Inflammatory macrophage (primary cell): Measurements from ENCODE around the gene TKFC.

Source experiments
- DNase-seq, 2 donors: peaks; one replicate each; pipeline ENCODE4 v3.0.0-alpha.2; 2020 to 2022

TKFC gene

DNA sequence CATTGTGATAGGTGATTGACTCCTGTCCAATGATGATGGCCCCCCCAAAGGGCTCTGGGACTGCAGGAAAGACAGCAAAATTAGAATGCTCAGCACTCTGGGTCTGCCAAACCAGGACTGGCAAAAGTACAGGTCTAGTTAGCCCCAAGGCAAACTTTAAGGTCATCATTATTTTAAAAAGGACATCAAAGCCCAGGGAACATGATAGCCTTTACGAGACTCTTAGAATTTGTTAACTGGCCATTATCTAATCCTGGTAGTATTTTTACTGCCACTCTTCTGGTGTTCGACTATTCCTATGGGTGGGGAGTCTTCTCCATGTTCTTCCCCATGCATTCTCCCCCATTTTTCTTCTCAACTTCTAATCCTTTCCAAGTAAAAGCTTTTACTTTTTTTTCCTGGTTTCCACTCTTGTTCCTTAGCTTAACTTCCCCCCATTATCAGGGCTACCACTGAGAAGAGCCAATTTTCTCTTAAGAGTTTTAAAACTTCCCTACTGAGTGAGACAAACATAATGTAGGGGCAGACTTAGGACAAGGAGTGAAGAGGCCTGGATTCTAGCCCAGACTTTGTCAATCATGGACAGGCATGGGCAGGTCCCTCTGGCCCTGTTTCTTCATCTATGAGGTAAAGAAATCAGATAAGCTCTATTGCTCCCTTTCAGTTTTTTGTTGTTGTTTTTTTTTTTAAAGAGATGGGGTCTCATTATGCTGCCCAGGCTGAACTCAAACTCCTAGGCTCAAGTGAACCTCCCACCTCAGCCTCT lies 7.2 kb upstream of the TKFC start:
- no peak for DNase-seq

DNA sequence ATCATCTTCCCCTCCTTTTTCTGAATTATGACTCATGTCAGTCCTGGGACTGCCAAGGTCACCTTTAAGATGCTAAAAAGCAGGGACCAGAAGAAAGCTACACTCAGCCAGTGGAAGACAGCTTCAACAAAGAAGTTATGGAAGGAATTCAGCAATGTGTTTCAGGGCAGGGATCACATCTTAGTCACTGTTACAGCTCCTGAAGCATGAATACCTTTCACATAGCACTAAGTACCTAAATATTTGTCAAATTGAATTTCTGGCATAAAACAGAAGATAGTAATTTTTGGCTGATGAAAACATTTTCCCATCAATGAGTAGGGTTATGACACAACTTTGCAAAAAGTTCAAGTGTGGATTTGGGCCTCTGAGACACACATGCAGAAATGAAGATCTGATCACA lies 5.4 kb upstream of the TKFC start:
- DNase-seq, result no peak

DNA sequence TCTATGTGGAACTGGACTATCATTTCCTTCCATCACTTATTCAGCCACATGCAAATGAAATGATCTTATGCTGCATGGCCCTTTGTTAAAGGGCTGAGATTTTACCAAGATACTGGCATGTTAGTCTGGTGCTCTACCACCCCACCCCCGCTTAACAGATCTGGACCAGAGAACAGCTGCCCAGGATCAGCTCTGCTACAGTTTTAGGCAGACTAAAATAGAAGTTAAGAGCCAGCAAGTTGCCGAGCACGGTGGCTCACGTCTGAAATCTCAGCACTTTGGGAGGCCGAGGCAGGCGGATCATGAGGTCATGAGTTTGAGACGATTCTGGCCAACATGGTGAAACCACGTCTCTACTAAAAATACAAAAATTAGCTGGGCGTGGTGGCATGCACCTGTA lies 4.7 kb upstream of the TKFC start:
- DNase-seq, result no peak

DNA sequence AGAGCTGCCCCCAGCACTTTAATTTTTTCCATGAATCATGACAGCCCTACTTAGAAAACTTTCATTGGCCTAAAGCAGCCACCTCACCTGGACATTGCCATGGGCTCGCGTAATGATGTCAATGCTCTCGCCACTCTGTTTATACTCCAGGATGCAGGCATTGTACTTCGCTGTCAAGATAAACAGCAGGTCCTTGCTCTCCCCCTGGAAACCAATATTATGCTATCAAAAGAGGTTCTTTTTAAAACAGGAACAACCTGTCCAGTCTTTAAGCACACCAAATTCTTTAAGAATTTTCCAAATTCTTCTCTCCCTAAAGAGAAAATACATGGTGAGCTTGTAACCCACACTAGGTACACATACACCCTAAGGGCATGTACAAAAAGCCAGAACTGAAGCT lies 3.2 kb upstream of the TKFC start:
- no peak for DNase-seq

DNA sequence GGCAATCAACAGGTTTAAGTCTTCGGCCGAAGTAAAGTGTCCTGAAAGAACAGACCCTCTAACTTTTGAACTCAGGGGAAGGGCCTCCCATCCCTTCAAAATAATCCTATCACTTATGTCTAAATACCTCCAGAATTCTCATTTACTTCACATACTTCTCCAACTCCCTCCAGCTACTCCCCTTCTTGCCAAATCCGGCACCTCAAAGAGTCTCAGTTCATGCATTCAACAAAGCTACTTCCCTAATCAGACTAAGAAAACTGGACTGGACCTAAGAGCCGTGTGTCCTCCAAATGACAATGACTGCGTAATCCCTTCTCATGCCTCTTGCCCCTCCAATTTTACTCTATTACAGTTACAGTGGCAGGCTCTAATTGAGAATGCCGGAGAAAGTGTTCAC lies 1.4 kb upstream of the TKFC start:
- peak; percentile 65 to 68 for DNase-seq

DNA sequence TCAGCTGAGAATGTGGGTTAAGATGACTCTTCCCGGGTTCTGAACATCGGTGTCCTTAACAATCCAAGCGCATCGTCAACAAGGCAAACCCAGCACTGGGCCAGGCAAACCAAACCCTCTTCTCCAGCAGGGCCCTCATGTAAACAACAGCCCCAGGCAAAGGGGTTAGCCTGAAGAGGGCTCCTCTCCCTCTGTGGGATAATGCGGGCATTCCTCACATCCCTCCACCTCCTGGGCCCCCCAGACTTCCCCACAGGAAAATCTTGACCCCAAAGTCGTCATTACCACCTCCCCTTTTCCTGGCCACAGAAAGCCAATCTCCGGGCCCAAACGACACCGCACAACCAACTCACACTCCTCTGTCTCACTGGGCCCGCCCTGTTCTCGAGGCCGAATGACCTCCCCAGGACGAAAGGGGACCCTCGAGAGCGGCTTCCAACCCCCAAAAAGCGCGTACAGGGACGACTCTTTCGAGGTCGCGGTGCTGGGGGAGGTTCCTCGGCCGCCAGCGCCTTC lies 689 bp upstream of the TKFC start:
- peak; percentile 2 to 12 for DNase-seq

DNA sequence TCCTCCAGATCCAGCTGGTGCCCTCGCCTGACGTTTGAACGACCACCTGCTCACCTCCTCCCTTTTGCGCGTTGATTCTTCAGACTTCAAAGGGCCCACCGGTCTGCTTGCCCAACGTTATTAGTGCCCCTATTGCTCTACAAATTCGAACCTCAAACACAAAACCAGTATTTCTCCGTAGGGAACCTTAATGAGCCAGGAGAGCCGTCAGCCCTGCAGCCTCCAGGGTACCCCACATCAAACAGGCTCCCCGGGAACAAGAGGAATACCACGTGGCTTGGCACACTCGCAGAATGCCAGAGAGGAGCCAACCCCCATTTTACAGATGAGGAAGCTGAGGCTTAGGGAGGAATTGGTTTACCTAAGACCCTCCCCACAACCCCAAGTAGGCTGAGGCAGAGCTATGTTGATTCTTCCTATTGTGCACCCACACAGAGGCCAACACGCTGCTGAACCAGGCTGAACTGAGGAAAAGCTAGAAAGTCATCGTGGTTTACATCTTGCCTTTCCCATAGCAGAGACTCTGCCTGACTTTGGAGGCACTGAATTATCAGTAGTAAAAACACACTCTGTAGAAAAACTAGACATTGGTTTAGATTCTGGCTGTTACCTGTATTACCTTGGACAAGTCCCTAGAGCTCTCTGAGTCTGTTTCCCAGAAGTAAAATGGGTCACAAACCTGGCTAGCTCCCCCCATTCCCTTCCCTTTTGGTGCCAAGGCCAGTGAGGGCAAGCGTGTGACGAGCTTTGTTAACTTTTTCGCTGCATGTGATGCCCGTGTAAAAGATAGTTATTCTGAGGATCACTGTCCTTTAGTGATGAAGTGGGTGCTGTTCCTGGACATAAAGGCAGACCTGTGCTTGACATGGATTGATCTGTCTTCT lies 764 bp downstream of the TKFC start:
- peak in 1 of 2 donors; percentile 23 for DNase-seq

DNA sequence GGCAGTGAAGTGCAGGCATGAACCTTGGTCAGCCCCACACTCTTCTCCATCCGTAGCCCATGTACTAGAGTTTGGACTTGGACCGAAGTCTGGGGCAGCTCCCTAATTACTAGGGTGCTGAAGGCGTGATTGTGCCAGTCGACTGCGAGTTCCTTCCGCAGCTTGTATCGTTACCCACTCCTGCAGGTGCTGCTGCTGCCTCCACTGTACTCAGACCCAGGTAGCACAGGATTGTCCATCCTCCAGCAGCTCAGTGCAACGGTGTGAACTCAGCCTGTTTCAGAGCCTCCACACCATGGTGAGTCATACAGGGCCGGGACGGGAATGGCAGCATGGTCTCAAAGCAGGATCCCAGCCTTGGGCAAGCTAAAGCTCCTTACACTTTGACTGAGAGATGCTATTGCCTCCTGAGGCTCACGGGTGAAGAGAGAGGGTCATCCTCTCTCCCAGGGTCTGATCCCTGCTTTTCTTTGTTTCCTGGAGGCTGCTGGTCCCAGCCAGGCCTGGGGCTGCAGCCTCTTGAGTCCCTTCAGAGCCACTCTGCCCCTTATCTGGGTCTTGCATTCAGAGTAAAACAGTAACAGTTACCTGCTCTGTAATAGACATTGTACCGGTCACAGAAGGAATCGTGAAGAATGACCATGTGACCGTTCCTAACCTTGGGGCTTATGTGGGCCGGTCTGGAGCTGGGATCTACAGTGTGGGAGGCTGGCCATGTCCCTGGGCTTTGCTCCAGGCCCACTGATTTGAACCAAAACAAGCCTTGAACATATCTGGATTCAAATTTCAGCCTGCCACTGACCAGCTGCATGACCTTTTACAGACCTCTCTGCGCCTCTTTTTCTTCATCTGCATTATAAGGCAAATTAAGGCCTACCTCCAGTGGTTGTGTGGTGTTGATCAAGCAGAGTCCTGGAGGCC lies 1.7 kb downstream of the TKFC start:
- no peak for DNase-seq

DNA sequence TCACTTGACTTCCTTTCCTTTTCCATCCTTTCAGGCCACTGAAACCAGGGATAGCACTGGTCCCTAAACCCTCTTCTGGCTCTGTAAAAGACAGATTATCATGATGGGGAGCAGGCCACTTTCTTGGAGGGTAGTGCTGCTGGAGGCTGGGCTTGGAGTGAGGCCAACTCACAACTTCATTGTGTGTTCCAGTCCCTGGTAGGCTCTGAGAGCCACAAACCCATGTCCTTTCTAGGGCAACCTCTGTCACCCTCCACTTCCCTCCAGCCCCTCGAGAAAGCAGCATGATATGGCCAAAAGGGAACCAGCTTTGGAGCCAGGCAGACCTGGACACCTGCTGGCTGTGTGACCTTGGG lies 2.3 kb downstream of the TKFC start:
- DNase-seq, result no peak

DNA sequence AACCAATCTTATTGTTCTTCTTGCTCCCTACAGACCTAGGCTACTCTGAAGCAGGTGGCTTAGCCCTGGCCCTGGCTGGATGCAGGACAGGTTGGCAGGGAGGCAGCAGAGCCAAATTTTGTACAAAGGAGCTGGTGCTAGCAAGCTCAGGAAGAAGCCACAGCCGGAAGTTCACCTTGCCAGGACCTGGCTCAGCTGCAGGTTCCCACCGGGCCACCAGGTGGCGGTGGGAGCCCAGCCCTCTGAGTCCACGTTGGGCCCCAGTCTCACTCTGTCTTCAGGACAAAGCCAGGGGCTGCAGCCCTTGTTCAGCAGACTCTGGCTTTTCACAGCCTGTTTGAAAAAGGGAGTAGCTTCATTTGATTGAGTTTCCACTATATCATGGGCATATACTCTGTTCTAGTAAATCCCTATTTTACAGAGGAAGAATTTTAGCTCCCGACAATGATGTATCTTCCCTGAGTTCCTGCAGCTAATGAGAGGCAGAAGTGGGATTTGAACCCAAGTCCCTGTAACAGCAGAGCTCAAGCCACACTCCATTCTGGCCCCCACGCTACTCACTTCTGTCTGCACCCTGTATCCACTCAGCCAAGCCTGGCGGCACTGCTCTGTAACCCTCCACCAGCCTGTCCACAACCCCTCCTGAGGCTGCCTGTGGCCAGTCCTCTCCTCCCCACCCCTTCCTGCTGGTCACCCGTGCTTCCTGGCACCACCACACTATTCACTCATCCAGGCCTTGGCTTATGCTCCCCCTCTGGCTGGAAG lies 3.3 kb downstream of the TKFC start:
- peak; percentile 64 to 65 for DNase-seq

DNA sequence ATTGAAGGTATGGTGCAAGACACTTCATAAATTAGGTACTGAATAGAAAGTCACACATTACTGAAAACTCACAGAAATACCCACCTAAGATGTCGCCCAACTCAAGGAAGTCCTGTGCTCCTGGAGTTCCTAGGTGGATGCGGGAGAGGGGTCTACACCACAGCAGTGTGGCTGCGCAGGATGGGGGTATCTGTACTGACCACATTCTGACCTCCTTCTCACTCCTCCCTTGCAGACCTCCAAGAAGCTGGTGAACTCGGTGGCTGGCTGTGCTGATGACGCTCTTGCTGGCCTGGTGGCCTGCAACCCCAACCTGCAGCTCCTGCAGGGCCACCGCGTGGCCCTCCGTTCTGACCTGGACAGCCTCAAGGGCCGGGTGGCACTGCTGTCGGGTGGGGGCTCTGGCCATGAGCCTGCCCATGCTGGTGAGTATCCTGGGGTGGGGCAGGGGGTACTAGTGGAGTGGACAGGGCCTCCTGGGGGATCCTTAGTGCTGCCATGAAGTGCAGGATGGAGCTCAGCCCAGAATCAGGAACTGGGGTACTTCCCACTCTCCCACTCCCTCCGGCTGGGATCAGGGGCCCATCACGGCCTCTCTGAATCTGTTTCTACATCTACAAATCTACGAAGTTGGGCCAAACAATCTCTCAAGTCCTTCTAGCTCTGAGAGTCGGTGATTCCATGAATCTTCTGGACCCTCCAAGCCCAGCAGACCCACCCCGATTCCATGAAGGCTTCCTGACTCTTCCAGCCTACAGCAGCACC lies 4.9 kb downstream of the TKFC start:
- DNase-seq, result peak; percentile 18 to 68

DNA sequence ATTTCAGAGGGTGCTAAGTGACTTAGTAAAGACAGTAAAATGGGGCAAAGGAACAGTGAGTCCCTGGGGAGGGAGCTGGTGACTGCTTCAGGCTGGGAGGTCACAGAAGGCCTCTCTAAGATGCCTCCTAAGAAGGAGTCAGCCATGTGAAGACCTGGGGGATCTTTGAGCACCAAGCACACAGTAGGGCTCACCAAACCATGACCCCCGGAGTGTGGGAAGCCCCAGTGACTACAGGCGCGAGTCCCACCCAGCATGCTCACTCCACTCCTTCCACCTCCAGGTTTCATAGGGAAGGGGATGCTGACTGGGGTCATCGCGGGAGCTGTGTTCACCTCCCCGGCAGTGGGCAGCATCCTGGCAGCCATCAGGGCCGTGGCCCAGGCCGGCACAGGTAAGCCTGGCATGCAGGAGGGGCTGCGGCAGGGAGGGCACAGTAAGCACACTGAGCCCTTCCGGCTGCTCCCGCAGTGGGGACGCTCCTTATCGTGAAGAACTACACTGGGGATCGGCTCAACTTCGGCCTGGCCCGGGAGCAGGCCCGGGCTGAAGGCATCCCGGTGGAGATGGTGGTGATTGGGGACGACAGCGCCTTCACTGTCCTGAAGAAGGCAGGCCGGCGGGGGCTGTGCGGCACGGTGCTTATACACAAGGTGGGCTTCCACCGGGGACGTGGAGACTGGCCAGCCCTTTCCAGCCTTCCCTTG lies 5.9 kb downstream of the TKFC start:
- no peak for DNase-seq

DNA sequence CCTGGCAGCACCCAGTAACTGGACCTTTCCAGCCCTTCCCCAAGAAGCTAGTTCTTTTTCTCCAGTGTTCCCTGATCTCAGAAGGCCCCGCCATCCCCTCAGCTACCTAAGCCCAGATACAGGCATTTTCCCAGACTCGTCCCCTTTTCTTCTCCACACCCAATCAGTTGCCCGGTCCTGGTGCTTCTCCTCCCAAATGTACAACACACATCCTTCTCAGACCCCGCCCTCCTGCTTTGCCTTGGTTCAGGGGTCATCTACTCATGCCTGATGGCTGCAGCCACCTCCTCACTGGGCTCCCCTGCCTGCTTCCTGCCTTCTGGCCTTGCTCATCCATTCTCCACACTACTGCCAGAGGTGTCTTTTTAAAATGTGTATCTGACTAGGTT lies 6.5 kb downstream of the TKFC start:
- no peak for DNase-seq

DNA sequence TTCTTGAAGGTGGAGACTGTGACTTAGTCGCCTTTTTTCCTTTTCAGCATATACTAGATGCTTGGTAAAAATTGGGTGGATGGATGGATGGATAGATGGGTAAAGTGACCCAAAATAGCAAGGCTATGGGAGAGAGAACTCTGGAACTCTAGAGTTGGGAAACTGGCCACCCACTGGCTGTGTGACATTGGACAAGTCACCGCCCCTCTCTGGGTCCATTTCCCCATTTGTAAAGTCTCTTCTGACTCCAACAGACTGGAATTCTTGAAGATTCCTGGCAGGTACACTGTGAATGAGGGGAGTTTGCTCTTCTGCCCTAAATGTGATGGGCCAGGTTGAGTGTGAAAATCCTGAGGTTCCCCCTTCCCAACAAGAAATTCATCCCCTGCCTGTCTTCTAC lies 8.0 kb downstream of the TKFC start:
- DNase-seq, result peak; percentile 10 to 56

DNA sequence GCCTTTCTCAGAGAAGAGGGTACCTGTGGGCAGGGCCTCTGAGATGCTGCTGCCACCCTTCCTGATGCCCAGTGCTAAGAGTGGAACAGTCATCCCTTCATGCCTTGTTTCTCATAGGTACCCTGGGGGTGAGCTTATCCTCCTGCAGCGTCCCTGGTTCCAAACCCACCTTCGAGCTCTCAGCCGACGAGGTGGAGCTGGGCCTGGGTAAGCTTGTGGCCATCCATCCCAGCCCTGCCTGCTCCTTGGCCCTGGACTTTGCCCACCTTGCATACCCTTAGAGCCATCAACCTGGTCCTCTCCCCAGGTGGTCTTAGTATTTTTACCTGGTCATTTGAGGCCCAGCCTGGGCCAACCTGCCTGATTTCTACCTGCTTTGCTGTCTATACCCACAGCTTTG lies 8.7 kb downstream of the TKFC start:
- DNase-seq, result no peak

DNA sequence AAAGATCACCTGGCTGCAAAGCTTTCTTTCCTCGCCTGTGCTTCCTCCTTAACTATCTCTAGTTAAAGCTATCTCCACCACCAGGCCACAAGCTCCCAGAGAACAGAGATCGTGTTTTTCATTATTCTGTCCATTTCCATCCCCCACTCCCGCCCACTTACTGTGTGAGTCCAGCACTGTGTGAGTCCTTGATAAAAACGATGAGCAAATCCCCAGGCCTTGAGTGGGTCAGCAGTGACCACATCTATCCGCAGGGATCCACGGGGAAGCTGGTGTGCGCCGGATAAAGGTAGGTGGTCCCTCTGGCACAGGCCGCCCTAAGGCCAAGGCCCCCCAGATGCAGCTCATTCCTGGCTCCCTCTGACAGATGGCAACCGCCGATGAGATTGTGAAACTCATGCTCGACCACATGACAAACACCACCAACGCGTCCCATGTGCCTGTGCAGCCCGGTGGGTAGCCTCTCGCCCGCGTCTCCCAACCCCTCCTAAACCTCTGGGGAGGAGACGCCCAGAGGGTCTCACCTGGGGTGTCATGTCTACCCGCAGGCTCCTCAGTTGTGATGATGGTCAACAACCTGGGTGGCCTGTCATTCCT lies 9.3 kb downstream of the TKFC start:
- peak in 1 of 2 donors; percentile 34 for DNase-seq

DNA sequence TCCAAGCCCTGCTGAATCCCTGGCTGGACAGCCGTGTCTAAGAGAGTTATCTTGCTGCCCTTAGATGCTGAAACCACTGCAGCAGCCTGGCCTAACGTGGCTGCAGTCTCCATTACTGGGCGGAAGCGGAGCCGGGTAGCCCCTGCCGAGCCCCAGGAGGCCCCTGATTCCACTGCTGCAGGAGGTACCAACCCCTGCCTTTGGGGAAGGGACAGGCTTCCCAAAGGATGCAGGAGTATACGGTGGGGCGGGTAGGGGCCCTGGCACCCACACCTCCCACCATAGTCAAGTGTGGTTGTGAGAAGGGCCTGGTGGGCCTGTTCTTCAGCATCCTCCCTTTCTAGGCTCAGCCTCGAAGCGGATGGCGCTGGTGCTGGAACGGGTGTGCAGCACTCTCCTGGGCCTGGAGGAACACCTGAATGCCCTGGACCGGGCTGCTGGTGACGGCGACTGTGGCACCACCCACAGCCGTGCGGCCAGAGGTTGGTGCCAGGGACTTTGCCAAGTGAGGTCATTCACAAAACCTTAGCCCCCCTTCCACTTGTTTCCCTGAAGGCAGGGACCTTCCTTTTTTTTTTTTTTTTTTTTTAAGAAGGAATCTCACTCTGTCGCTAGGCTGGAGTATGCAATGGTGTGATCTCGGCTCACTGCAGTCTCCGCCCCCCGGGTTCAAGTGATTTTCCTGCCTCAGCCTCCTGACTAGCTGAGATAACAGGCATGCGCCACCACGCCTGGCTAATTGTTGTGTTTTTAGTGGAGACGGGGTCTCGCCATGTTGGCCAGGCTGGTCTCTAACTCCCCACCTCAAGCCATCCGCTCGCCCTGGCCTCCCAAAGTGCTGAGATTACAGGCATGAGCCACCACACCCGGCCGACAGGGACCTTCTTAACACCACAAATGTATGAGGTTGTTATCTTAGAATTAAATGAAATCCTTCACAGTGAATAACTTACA lies 11.0 kb downstream of the TKFC start:
- no peak for DNase-seq

DNA sequence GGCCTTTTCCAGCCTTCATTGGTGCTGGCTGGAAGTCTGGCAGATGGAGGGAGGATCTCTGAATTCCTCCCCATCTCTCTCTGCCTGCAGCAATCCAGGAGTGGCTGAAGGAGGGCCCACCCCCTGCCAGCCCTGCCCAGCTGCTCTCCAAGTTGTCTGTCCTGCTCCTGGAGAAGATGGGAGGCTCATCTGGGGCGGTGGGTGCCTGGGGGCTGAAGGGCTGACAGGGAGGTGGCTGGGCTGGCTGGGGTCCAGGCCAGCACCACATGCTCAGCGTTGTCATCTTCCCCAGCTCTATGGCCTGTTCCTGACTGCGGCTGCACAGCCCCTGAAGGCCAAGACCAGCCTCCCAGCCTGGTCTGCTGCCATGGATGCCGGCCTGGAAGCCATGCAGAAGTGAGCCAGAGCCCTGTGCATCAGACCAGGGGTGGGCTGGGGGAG lies 12.2 kb downstream of the TKFC start:
- DNase-seq, result no peak
